HepG2 (cell line): ENCODE results near the gene RHBDD3. TPM values are rescaled to one million over a fixed set of nuclear protein-coding genes. Genes with fewer than 3 reads are reported as not detected.

Experiments used
- DPF2 ChIP-seq: sonication (generic); formaldehyde crosslinking; IDR thresholded peaks from 2 replicates; pipeline ENCODE4 v1.4.0; 2020; ENCODE audit warnings: mild to moderate bottlenecking, low read depth, missing genetic modification reagents, borderline replicate concordance
- HOXA3 ChIP-seq: sonication (generic); formaldehyde crosslinking; IDR thresholded peaks from 2 replicates; pipeline ENCODE4 v1.5.0; 2020; ENCODE audit warnings: missing genetic modification reagents
- MTA3 ChIP-seq: sonication (generic); formaldehyde crosslinking; IDR thresholded peaks from 2 replicates; pipeline ENCODE4 v1.4.0; 2020; ENCODE audit warnings: missing genetic modification reagents
- MTF2 ChIP-seq: sonication (generic); formaldehyde crosslinking; IDR thresholded peaks from 2 replicates; pipeline ENCODE4 v1.5.0; 2020; ENCODE audit warnings: missing genetic modification reagents, borderline replicate concordance
- NCOA1 ChIP-seq: sonication (generic); formaldehyde crosslinking; IDR thresholded peaks from 2 replicates; pipeline ENCODE4 v1.9.0; 2021; ENCODE audit warnings: missing genetic modification reagents
- SMAD3 ChIP-seq: sonication (generic); formaldehyde crosslinking; IDR thresholded peaks from 2 replicates; pipeline ENCODE4 v1.4.0; 2020; ENCODE audit warnings: missing genetic modification reagents
- ZFP36 ChIP-seq: fragments of 150-350 bp; IDR thresholded peaks from 2 replicates; pipeline ENCODE4 v1.6.1; 2018; ENCODE audit warnings: borderline replicate concordance, low read length, low read depth; ENCODE audit not compliant: partially characterized antibody
- ZNF33A ChIP-seq: sonication (generic); formaldehyde crosslinking; IDR thresholded peaks from 2 replicates; pipeline ENCODE4 v1.5.1; 2020; ENCODE audit warnings: missing genetic modification reagents, mild to moderate bottlenecking, moderate library complexity, borderline replicate concordance
- ZNF660 ChIP-seq: sonication (generic); formaldehyde crosslinking; IDR thresholded peaks from 2 replicates; pipeline ENCODE4 v1.5.1; 2020; ENCODE audit warnings: mild to moderate bottlenecking, low read depth, missing genetic modification reagents, borderline replicate concordance
- ZNF780A ChIP-seq: sonication (generic); formaldehyde crosslinking; IDR thresholded peaks from 2 replicates; pipeline ENCODE4 v1.8.0; 2022; ENCODE audit warnings: mild to moderate bottlenecking, missing genetic modification reagents, moderate library complexity
- polyA plus RNA-seq, 8 experiments: library from polyadenylated mRNA; depleted of rRNA in 3 of 8; stranded (reverse) in 7 of 8; unstranded in 1 of 8; fragments of >200 nt; fragmentation: Illumina TruSeq in 4 of 8; extraction: Trizol in 4 of 8; gene quantifications; 2 replicates each; pipeline versions ENCODE4 v1.2.1 to v1.2.3, GENCODE V29; 2011 to 2016; ENCODE audit warnings: low read depth in 4 of 8, missing spikeins in 1 of 8, mixed read lengths in 1 of 8; ENCODE audit not compliant: insufficient read depth in 1 of 8
- total RNA-seq, 5 experiments: library from RNA; depleted of rRNA; stranded (reverse); fragments of >200 nt; fragmentation: Illumina TruSeq; extraction: Trizol; gene quantifications; 2 replicates each; pipeline ENCODE4 v1.2.3, GENCODE V29; 2016; ENCODE audit warnings: low read depth in 1 of 5
- TF ChIP-seq, protein P1 (sequence below): IDR thresholded peaks from 2 replicates; pipeline ENCODE4 v1.6.1; 2016; ENCODE audit warnings: low read depth, control low read depth
- TF ChIP-seq, protein P2 (sequence below): sonication (generic); formaldehyde crosslinking; IDR thresholded peaks from 2 replicates; pipeline ENCODE4 v1.9.0; 2022; ENCODE audit warnings: low read depth, missing genetic modification reagents
- TF ChIP-seq, protein P3 (sequence below): sonication (generic); formaldehyde crosslinking; IDR thresholded peaks from 2 replicates; pipeline ENCODE4 v1.4.0; 2020; ENCODE audit warnings: low read depth, mild to moderate bottlenecking, missing genetic modification reagents
- TF ChIP-seq, protein P4 (sequence below): sonication (generic); formaldehyde crosslinking; IDR thresholded peaks from 2 replicates; pipeline ENCODE4 v1.4.0; 2020; ENCODE audit warnings: missing genetic modification reagents

Gene RHBDD3
- total and polyA plus RNA-seq, 2 of the 13 experiments (the other 11 are each of a cell fraction or from before 2014, with no cell fraction given) = 12.1 to 26.7 TPM

DNA sequence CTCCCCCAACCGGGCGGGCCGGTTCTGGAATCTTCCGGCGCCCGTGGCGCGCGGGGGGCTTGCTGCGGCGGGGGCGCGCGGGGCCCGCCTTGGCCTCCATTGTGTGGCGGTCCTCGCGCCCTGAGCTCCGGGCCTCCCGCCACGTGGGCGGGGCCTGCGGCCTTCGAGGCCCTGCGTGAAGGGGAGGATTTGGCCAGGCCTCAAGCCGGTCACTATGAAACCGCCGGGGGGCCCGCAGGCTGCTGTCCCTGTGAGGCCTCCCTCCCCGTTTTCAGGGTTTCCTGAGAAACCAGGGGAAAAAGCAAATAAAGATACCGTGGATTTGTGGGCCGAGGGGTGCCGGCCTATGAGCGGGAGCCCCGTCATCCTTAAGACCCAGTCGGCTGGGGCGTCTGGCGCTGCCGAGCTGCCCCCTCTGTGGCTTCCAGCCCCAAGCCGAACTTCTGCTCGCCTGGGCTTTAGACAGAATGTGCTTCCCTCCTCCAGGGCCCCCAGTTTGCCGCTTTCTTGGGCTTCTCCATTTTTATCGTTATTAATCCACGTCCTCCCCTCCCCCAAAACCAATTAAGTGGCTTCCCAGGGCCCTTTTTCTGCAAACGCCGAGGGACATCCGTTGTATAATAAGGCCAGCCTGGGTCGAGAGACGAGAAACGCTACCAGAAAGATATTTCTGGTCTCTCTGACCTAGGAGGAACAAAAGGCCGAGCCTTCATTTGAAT, 889 bp upstream of the RHBDD3 start (continued):
- TF ChIP-seq, protein P1, sequence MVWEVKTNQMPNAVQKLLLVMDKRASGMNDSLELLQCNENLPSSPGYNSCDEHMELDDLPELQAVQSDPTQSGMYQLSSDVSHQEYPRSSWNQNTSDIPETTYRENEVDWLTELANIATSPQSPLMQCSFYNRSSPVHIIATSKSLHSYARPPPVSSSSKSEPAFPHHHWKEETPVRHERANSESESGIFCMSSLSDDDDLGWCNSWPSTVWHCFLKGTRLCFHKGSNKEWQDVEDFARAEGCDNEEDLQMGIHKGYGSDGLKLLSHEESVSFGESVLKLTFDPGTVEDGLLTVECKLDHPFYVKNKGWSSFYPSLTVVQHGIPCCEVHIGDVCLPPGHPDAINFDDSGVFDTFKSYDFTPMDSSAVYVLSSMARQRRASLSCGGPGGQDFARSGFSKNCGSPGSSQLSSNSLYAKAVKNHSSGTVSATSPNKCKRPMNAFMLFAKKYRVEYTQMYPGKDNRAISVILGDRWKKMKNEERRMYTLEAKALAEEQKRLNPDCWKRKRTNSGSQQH (CRISPR knock-in tag) = 0 out of 2 replicates have a peak, but pooled peaks have one; percentile 35
- TF ChIP-seq, protein P2, sequence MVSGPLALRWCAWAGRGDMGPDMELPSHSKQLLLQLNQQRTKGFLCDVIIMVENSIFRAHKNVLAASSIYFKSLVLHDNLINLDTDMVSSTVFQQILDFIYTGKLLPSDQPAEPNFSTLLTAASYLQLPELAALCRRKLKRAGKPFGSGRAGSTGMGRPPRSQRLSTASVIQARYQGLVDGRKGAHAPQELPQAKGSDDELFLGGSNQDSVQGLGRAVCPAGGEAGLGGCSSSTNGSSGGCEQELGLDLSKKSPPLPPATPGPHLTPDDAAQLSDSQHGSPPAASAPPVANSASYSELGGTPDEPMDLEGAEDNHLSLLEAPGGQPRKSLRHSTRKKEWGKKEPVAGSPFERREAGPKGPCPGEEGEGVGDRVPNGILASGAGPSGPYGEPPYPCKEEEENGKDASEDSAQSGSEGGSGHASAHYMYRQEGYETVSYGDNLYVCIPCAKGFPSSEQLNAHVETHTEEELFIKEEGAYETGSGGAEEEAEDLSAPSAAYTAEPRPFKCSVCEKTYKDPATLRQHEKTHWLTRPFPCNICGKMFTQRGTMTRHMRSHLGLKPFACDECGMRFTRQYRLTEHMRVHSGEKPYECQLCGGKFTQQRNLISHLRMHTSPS (CRISPR knock-in tag) = no peak; the same call in 1 of the 2 replicates
- TF ChIP-seq MTF2 (CRISPR knock-in tag) (peak; percentile 62; the same call in 1 of the 2 replicates), NCOA1 (CRISPR knock-in tag) (no peak; the same call in 1 of the 2 replicates), ZNF660 (CRISPR knock-in tag) (no peak), ZNF33A (CRISPR knock-in tag) (no peak), ZNF780A (CRISPR knock-in tag) (no peak; the same call in 1 of the 2 replicates), SMAD3 (CRISPR knock-in tag) (no peak), DPF2 (CRISPR knock-in tag) (no peak), MTA3 (no peak), ZFP36 (no peak), HOXA3 (CRISPR knock-in tag) (peak; percentile 63)
- TF ChIP-seq, protein P3, sequence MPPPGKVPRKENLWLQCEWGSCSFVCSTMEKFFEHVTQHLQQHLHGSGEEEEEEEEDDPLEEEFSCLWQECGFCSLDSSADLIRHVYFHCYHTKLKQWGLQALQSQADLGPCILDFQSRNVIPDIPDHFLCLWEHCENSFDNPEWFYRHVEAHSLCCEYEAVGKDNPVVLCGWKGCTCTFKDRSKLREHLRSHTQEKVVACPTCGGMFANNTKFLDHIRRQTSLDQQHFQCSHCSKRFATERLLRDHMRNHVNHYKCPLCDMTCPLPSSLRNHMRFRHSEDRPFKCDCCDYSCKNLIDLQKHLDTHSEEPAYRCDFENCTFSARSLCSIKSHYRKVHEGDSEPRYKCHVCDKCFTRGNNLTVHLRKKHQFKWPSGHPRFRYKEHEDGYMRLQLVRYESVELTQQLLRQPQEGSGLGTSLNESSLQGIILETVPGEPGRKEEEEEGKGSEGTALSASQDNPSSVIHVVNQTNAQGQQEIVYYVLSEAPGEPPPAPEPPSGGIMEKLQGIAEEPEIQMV (CRISPR knock-in tag) = 0 out of 2 replicates have a peak, but pooled peaks have one; percentile 10
- TF ChIP-seq, protein P4, sequence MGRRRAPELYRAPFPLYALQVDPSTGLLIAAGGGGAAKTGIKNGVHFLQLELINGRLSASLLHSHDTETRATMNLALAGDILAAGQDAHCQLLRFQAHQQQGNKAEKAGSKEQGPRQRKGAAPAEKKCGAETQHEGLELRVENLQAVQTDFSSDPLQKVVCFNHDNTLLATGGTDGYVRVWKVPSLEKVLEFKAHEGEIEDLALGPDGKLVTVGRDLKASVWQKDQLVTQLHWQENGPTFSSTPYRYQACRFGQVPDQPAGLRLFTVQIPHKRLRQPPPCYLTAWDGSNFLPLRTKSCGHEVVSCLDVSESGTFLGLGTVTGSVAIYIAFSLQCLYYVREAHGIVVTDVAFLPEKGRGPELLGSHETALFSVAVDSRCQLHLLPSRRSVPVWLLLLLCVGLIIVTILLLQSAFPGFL (CRISPR knock-in tag) = no peak; the same call in 1 of the 2 replicates
